Activated CD8-positive, alpha-beta memory T cell treated with anti-CD3 and anti-CD28 coated beads for 4 hours (primary cell): Measurements from ENCODE around the gene PNMT.

Source experiments
- DNase-seq, 2 donors: peaks; one replicate each; pipeline ENCODE4 v3.0.0-alpha.2; 2020; ENCODE audit warnings: low read depth in 2 of 2

PNMT gene

DNA sequence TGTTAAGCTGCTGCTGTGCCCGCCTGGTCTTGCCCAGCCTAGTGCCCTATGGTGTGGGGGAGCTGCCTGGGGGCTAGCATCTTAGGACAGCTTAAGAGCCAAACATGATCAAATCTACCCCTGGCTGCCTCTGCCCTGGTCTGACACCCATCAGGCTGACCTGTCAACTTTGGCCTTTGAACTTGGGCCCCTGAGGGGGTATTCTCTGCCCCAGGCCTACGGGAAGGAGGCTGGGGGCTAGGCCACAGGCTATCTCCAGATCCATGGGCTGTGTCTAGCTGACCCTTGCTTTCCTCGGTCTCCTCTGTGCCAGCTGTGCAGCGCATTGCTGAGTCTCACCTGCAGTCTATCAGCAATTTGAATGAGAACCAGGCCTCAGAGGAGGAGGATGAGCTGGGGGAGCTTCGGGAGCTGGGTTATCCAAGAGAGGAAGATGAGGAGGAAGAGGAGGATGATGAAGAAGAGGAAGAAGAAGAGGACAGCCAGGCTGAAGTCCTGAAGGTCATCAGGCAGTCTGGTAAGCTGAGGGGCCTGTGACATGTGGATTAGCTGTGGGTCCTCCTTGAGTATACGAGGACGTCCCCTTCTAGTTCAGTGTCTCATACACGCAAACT, 34.6 kb upstream of the PNMT start:
- DNase-seq: no peak

DNA sequence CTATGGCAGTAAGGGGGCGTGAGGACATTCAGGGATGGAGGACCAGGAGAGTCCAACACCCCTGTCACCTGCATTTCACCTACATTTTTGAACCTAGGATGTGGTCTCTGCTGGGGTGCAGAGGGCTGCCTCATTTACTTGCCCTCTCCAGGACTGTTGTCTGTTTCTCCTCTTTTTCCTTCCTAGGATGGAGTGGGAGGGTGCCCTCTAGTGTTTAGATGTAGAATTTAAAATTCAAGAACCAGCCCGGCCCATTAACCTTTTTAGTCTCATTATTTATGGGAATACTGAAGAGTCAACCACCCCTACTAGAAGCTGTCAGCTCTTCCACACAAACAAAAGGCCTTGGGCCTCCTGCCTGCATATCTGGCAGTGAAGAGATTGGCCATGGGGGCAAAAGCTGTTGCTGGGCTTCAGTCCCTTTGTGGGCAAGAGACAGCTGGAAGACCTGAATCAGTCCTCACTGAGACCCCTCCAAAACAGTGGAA, 33.8 kb upstream of the PNMT start:
- DNase-seq: no peak

DNA sequence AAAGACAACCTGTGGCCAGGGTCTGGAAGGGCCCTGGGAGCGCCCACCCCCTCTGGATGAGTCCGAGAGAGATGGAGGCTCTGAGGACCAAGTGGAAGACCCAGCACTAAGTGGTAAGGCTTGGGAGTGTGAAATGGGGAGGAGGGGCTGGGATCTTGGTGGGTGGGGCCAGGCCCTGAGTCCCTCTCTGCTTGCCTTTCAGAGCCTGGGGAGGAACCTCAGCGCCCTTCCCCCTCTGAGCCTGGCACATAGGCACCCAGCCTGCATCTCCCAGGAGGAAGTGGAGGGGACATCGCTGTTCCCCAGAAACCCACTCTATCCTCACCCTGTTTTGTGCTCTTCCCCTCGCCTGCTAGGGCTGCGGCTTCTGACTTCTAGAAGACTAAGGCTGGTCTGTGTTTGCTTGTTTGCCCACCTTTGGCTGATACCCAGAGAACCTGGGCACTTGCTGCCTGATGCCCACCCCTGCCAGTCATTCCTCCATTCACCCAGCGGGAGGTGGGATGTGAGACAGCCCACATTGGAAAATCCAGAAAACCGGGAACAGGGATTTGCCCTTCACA, 32.6 kb upstream of the PNMT start:
- no peak for DNase-seq

DNA sequence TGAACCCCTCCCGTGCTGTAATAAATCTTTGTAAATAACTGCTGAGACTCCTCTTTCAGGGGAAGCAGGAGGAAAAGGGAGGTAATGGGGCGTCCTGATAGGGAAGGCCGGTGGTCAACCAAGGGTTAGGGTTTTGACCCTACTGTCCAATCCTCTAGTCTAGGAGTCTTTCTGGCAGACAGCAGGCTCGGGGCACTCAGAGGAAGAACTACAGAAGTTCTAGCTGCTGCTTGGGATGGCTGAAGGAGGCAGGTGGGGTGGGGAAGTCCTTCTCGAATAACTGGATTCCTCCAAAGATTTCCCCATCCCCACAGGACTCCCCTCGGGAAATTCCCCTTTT, 31.7 kb upstream of the PNMT start:
- DNase-seq: no peak

DNA sequence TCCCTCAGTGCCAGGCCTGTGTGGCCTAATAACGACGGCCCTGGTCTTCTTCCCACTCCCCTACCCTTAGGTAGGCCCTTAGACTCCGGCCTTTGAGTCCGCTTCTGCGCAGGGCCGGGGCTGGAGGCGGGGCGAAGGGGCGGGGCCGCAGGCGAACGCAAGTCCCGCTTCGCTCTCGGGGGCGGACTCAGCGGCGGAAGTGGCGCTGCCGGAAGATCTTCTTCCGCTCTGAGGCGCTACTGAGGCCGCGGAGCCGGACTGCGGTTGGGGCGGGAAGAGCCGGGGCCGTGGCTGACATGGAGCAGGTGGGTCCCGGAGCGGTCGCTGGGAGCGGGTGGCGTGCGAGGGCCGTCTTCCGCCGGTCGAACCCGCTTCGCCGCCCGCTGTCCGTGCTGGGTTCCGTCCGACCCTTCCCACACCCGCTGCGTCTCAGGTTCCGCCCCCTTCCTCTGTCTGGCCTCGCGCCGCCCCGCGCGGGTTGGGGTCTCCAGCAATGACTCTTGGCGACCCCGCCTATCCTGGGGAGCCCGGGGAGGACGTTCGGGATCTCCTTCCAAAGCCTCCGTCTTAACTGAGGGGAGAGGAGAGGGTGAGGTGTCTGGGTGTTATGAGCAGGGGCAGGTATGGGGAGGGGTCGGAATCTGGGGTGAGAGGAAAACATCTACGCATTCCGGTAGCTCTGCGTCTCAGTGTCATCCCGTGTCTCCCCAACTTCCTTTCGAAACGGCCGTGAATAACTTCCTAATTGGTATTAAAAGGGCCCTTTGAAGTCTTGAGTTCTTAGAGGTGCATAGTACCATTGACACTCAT, 31.1 kb upstream of the PNMT start, which contains the start of gene STARD3:
TSS of gene STARD3 (plus strand) at position 218 of the 810 bp plus-strand sequence. CDS start 16,388 bp downstream, outside the sequence.
- peak; percentile 77 to 80 for DNase-seq

DNA sequence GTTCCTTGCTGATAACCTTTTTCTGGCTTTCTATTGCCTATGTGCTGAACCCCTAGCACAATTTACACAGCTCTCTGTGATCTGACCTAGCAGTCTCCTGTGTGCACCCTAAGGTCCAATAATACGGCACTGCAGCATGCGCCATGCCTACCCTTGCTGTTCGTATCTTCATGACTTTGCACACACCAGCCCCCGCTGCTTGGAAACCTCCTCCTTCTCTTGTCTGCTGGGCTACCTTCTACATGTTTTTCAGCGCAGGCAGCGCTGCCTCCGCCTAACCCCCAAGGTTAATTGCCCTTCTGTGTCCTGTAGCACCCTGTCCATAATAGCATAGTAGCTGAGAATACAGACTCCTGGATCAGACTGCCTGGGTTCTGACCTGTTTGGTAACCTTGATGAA, 29.9 kb upstream of the PNMT start:
- DNase-seq: no peak

DNA sequence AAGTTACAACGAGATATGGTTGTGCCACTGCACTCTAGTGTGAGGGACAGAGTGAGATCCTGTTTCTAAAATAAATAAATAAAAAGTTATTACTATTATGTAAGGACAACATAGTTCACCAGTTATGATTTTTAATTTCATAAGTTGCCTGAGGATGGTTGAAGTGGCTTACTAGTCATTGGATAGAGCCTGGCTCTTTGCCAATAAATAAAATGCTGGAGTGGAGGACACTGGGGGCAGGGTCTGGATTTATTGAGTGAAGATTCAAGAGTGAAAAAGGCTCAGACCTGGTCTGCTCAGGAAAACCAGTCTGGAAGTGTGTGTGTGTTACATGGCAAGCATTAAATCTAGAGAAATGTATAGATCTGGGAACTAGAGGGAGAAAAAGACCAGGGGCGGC, 29.2 kb upstream of the PNMT start:
- DNase-seq: no peak

DNA sequence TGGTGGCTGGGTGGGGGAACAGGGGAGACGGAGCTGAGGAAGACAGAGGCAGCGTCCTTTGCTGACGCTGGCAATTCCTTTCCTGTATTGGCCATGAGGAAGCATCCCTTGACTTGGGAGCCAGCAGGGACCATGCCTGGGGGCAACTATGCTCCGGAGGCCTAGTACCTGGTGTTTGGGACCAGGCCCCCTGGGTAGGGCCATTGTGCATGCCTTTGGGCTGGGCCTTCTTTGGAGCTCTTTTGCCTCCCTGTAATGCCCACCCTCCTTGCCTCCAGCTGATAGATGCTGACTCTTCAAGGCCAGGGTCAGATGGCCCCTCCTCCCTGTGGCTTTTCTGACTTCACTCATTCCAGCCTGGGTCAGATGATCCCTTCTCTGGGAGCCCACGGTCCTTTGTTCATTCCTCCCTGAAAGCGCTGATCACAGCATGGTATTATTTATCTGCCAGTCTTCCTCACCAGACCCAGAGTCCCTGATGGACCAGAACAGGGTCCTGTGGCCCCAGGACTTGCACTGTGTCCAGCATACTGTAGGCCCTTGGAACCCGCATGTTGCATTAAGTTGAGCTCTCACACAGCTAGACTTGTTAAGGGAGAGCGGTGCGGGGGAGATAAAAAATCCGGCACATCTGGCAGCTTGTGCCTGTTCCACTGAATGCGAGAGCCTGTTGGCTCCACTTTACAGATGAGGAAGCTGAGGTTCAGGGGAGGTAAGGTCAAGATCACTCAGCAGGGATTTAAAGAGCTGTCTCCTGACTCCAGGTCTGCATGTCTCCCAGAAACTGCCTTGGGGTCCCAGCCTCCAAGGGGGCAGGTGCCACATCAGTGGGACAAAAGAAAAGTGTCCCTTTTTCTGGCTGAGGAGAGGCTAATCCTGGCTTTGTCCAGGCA, 28.4 kb upstream of the PNMT start:
- DNase-seq: no peak

DNA sequence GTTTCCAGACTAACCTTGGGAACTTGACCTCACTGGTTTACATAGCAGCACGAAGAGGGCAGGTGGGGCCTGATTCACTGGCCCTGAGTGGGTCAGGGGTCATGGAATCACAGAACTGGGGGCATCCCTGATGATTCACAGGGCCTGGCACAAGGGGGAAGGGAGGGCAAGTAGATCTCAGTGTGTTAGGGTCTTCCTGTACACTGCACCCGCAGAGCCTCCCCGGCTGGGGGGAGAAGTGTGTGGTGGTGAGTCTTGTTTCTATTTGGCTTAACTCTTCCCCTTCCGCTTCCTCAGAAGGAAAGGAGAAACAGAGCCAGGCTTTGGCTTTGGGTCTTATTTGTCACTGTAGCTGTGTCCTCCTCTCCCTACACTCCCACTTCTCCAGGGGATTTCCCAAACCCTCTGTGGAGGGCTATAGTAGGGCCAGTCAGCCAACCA, 27.6 kb upstream of the PNMT start:
- DNase-seq: no peak

DNA sequence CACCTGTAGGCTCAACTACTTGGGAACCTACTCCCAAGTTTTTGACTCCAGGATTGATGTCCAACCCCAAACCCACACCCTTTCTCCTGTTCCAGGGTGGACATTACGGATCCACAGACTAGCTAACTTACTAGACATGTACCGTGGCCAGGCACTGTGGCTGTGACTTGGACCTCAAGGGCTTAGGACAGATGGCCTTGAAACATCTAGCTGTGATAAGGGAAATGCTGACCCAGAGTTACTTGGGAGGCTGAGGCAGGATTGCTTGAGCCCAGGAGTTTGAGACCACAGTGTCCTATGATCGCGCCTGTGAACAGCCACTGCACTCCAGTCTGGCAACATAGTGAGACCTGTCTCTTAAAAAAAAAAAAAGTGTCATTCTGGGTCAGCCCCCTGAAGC, 27.2 kb upstream of the PNMT start:
- DNase-seq: no peak

DNA sequence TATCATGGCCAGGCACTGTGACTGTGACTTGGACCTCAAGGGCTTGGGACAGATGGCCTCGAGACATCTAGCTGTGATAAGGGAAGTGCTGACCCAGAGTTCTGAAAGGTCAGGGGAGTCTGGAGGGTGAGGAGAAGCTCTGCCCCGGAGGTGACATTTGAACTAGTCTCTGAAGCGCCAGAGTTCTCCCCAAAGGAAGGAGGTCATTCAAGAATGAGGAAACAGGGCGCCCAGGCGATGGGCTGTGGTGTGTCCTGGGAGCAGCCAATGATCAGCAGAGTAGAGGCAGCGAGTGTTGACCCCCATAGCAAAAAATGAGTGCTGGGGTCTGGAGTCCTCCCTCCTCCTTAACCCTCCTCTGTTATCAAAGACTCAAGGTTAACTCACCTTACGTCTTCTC, 26.4 kb upstream of the PNMT start:
- no peak for DNase-seq

DNA sequence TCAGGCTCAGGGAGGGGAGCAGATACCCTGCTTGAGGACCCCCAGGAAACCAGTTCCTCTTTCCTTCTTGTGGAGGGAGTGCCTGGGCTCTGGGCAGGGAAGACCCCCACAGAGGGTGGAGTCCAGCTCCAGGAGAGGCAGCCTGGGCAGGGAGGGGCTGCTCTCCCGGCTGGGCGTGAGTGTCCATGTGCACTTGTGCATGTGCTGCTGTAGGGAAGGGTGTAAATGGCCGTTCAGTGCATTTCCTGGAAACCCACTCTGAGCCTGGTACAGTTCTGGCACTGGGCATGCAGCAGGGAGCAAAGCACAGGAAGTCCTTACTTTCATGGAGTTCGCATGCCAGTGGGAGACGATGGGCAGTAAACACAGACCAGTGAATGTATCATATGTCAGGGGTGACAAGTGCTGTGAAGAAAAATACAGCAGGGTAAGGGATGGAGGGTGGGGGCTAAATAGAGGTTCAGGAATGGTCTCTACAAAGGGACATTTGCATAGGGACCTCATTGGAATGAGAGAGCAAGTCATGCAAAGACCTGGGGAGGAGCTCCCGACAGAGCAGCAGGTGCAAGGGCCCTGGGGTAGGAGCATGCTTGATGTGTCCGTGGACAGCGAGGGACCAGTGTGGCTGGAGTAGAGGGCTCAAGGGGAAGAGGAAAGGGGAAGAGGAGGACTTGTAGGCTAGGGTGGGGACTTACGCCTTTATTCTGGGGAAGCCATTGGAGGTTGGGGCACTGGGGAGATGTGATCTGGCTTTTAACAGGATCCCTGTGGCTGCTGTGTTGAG, 25.8 kb upstream of the PNMT start:
- no peak for DNase-seq

DNA sequence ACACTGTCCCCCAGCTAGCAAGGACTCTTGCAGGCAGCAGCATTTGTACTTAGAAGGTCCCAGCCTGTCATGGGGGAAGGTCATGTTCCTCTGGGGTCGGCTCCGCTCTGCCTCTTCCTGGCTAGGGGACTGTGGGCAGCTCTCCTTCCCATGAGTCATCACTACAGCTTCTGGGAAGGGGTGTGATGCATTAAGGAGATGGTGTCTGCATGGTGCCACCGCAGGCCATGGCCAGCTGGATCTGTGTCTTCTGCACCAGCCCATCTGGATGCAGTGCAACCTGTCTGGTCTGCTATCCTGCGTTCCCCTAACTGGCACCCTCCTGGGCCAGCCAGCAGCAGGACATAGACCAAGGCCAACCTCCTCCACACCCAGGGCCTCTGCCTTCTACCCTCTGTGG, 25.0 kb upstream of the PNMT start:
- DNase-seq: no peak

DNA sequence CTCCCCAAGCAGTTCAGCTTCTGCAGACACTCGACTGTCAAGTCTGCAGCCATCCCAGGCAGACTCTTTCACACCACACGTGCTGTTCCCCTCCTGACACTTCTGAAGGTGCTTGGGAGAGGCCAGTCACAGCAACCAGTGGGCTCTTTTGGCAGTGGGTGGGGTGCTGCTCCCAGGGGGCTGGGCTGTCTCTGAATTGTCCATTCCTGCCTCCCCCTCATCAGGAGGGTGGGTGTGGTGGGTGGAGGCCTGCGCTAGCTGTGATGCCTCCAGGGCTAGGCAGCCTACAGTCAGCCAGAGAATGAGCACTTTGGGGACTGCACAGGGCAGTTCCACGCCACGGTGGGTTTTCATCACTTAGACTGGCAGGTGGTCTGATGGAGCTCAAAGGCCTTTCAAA, 21.0 kb upstream of the PNMT start:
- no peak for DNase-seq

DNA sequence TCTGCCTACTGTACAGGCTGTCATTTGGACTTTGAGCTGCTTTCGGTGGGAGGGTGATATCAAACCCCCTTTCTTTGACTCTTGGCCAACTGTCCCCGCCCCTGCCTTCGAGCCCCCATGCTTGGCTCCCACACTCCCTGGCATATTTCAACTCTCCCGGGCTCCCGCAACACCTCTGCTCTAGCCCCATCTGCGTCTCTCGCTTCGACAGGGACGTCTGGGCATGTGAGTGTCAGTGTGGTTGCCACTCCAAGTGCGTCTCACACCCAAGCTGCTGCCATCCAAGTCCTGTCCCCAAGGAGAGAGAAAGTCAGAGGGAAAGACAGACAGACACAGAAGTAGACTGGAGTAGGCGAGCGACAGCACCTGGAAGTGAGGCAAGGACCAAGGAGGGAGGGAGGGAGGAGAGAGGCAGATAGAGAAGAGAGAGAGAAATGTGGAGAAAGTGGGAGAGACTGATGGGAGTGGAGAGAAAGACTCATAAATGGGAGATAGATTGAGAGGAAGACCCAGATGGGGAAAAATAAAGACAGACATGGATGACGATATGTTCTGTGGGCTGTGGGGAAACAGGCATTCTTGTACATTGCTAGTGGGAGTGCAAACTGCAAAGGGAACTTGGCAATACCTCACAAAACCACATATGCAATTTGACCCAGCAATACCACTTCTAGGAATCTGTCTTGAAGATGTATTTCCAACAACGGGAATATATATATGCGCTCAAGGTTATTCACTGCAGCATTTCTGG, 19.5 kb upstream of the PNMT start:
- DNase-seq: no peak

DNA sequence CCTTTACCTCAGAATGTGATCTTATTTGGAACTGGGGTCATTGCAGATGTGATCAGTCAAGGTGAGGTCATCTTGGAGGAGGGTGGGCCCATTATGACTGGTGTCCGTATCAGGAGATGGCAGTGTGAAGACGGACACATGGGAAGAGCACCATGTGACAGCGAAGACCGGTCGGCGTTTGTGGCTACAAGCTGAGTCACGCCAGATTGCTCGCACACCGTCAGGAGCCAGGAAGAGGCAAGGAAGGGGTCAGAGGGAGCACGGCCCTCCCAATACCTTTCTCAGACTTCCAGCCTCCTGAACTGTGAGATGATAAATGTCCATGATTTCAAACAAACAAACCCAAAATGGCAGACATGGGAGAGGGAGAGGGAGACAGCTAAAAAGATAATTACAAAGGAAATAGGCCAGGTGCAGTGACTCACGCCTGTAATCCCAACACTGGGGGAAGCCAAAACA, 18.1 kb upstream of the PNMT start:
- no peak for DNase-seq

DNA sequence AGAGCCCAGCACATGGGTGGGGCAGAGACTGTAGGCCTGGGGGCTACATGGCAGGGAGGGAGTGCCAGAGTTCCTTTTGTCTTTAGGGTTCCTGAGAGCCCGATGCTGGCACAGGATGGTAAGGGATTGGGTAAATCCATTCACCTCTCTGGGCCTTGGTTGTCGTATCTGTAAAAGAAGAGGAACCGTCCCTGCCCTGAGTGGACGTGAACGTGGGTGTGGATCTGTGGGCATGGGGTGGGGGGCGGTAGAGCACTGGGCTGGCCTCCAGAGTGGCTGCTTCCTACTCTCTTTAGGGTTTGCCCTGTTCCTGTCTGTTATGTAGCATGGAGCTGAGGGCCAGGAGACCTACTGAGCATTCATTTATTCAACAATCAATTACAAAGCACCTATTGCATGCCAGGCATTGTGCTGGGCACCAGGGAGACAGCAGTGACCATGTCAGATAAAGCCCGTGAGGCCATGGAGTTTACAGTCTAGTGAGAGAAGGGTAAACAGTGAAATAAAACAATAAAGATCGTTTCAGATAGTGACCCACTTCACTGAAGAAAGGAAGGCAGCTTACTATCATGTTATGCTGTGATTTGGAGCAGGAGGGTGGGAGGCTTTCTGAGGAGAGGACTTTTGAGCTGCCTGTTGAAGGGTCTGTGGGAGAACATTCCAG, 16.2 kb upstream of the PNMT start:
- no peak for DNase-seq

DNA sequence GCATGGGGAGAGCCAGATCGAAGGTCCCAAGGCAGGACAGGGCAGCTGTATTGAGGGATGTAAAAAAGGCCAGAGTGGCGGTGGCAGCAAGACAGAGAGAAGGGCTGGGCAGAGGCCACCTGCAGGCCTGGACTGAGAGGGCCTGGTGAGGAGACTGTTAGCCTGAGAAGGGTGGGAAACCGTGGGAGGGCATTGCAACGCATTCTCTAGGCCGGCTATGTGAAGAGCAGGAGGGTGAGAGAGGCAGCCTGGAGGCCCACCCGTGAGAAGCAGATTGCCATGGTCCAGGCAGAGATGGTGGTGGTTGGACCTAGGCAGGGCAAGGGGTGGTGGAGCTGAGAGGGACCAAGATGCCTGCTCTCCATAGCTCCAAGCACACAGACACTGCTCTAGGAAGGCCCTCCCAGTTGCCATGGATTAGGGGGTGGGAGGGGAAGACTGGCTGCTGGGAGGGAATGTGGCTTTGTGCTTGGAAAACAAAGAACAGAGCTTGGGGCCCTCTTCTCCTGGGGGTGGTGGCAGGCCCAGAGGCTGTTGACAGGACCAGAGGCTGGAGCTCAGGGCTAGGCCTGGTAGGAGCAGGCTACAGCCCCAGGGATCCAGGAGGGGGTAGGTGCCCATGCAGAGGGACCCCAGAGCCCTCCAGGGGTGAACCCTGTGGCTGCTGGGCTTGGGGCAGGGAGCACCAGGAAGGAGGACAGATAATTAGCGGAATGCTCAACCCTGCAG, 15.5 kb upstream of the PNMT start:
- DNase-seq: no peak

DNA sequence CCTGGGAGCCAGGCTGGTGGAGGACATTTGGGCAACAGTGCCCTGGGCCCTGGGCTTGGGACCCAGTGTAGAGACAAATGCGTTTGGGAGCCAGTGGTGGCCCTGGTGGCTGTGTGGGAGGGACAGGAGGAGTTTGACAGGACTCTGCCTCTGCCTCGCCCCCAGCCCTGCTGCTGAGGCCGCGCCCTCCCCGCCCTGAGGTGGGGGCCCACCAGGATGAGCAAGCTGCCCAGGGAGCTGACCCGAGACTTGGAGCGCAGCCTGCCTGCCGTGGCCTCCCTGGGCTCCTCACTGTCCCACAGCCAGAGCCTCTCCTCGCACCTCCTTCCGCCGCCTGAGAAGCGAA, 15.0 kb upstream of the PNMT start:
- DNase-seq: no peak
